Smooth muscle cell (in vitro differentiated cells): ENCODE measurements around the gene PPM1G. TPM values are rescaled to one million over a fixed set of nuclear protein-coding genes. Genes with fewer than 3 reads are reported as not detected.

ENCODE experiments used
- DNase-seq: peaks from one replicate; lab custom pipeline; 2025; ENCODE audit not compliant: unreplicated experiment; lab: John Stamatoyannopoulos, UW
- H2AFZ ChIP-seq: fragments of 200-600 bp; sonication (generic); 2 replicates; pipeline ENCODE4 v1.6.0; 2016; ENCODE audit warnings: antibody characterized with exemption, low read depth, mild to moderate bottlenecking
- H3F3A ChIP-seq: fragments of 200-600 bp; sonication (generic); 2 replicates; pipeline ENCODE4 v1.6.0; 2017; ENCODE audit warnings: antibody characterized with exemption, low read depth
- H3K27ac ChIP-seq: fragments of 200-600 bp; sonication (generic); 2 replicates; pipeline ENCODE4 v1.5.1; 2016; ENCODE audit warnings: low read depth, mild to moderate bottlenecking
- H3K27me3 ChIP-seq: fragments of 200-600 bp; sonication (generic); 2 replicates; pipeline ENCODE4 v1.6.1; 2016; ENCODE audit warnings: low read depth, mild to moderate bottlenecking
- H3K36me3 ChIP-seq: fragments of 200-600 bp; sonication (generic); 2 replicates; pipeline ENCODE4 v1.5.1; 2016; ENCODE audit warnings: low read depth
- H3K4me1 ChIP-seq: fragments of 200-600 bp; sonication (generic); 2 replicates; pipeline ENCODE4 v1.5.1; 2016; ENCODE audit warnings: low read depth
- H3K4me2 ChIP-seq: fragments of 200-600 bp; sonication (generic); 2 replicates; pipeline ENCODE4 v1.6.0; 2016; ENCODE audit warnings: mild to moderate bottlenecking
- H3K4me3 ChIP-seq: fragments of 200-600 bp; sonication (generic); 2 replicates; pipeline ENCODE4 v1.5.1; 2016; ENCODE audit warnings: mild to moderate bottlenecking
- H3K79me2 ChIP-seq: fragments of 200-600 bp; sonication (generic); 2 replicates; pipeline ENCODE4 v1.6.0; 2016; ENCODE audit warnings: low read depth, mild to moderate bottlenecking
- H3K9ac ChIP-seq: fragments of 200-600 bp; sonication (generic); 2 replicates; pipeline ENCODE4 v1.6.0; 2016; ENCODE audit warnings: low read depth
- H3K9me3 ChIP-seq: fragments of 200-600 bp; sonication (generic); replicated peaks from 2 replicates; pipeline ENCODE4 v1.5.1; 2016; ENCODE audit warnings: low read depth
- H4K20me1 ChIP-seq: fragments of 200-600 bp; sonication (generic); 2 replicates; pipeline ENCODE4 v1.6.0; 2016; ENCODE audit warnings: low read depth
- WGBS: methylation state at CpG from one replicate; pipeline ENCODE4 v1.1.7; 2016; ENCODE audit warnings: low lambda C conversion rate; 5-methylcytosine and 5-hydroxymethylcytosine counted together
- polyA plus RNA-seq: library from polyadenylated mRNA; unstranded; fragments of >200 nt; fragmentation: Nextera tagmentation; extraction: Ambion mirVana; gene quantifications from 2 replicates; pipeline ENCODE4 v1.2.1, GENCODE V29; 2016
- total RNA-seq: library from RNA; depleted of rRNA; stranded (reverse); fragments of >200 nt; gene quantifications from 2 replicates; pipeline ENCODE4 v1.2.3, GENCODE V29; 2014
- TF ChIP-seq, protein P1 (sequence below): fragments of 200-600 bp; sonication (generic); IDR thresholded peaks from 2 replicates; pipeline ENCODE4 v1.5.1; 2017; ENCODE audit warnings: borderline replicate concordance, mild to moderate bottlenecking, antibody characterized with exemption; ENCODE audit not compliant: insufficient read depth, poor library complexity, severe bottlenecking

Gene PPM1G
- total and polyA plus RNA-seq, 2 experiments from 2014 or later, result 30.2 to 48.7 TPM

DNA sequence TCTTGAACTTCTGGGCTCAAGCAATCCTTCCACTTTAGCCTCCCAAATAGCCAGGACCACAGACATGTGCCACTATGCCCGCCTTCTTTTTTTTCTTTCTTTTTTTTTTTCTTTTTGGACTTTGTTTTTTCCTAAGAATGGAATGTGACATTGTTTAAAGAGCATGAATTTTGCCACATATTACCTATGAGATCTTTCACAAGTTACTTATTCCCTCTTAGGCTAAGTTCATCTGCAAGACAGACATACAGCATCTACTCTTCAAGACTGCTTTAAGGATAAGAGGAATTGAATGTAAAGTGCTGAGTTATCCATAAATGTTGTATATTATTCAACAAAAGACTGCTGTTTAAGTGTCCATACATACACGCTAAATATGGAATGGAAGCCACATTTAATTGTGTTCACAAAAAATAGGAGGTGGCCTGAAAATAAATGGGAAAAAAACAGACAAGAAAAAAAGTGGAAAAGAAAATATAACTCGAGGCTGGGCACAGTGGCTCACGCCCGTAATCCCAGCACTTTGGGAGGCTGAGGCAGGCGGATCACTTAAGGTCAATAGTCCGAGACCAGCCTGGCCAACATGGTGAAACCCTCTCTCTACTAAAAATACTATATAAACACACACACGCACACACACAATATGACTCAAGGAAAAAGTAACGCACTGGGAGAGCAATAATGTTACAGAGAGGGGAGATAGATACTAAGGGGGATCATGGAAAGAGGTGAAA, 3.2 kb upstream of the PPM1G start:
- Histone ChIP-seq H3K4me2 (no peak overlapping the region), H3K27ac (no peak overlapping the region), H3K9me3 (no peaks in the 10 kb centered on the region), H3K79me2 (peaks cover 18% of the 10 kb centered on the region), H3K36me3 (no peaks in the 10 kb centered on the region), H2AFZ (no peak overlapping the region), H3K4me1 (peaks cover 11% of the 10 kb centered on the region), H4K20me1 (peaks cover 9% of the 10 kb centered on the region), H3K4me3 (no peak overlapping the region), H3F3A (no peaks in the 10 kb centered on the region), H3K9ac (no peak overlapping the region), H3K27me3 (no peaks in the 10 kb centered on the region)
- WGBS, result 89% methylated on average over 9 of the region's 9 CpGs
- no peak for DNase-seq
- TF ChIP-seq, protein P1, sequence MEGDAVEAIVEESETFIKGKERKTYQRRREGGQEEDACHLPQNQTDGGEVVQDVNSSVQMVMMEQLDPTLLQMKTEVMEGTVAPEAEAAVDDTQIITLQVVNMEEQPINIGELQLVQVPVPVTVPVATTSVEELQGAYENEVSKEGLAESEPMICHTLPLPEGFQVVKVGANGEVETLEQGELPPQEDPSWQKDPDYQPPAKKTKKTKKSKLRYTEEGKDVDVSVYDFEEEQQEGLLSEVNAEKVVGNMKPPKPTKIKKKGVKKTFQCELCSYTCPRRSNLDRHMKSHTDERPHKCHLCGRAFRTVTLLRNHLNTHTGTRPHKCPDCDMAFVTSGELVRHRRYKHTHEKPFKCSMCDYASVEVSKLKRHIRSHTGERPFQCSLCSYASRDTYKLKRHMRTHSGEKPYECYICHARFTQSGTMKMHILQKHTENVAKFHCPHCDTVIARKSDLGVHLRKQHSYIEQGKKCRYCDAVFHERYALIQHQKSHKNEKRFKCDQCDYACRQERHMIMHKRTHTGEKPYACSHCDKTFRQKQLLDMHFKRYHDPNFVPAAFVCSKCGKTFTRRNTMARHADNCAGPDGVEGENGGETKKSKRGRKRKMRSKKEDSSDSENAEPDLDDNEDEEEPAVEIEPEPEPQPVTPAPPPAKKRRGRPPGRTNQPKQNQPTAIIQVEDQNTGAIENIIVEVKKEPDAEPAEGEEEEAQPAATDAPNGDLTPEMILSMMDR, result no peak

- DNase-seq, result no peak
- Histone ChIP-seq H3K27me3 (no peaks in the 10 kb centered on the region), H3K4me2 (peak overlapping the region; percentile 85), H3K79me2 (peaks cover 54% of the 10 kb centered on the region), H3K4me3 (peak overlapping the region; percentile 99), H4K20me1 (peaks cover 34% of the 10 kb centered on the region), H3K4me1 (peaks cover 11% of the 10 kb centered on the region), H2AFZ (peak overlapping the region; percentile 99), H3F3A (no peaks in the 10 kb centered on the region), H3K27ac (peak overlapping the region; percentile 68), H3K9me3 (no peaks in the 10 kb centered on the region), H3K9ac (peak overlapping the region; percentile 90), H3K36me3 (no peaks in the 10 kb centered on the region)
- TF ChIP-seq, protein P1, result no peak
- under 1% methylated on average over 24 of the region's 33 CpGs for WGBS
These were observed 630 bp downstream of the PPM1G start for GRCh38 chr2:27408601-27409320.

- H3K36me3 ChIP-seq, result no peaks in the 10 kb centered on the region
- peaks cover 11% of the 10 kb centered on the region for H3K4me1 ChIP-seq
- H3K79me2 ChIP-seq, result peaks cover 62% of the 10 kb centered on the region
- DNase-seq, result no peak
- peak overlapping the region; percentile 68 for H3K27ac ChIP-seq
- no peaks in the 10 kb centered on the region for H3K27me3 ChIP-seq
- no peaks in the 10 kb centered on the region for H3K9me3 ChIP-seq
- TF ChIP-seq, protein P1, result peak; percentile 31
- H3K4me3 ChIP-seq, result peak overlapping the region; percentile 99
- peak overlapping the region; percentile 90 for H3K9ac ChIP-seq
- no peaks in the 10 kb centered on the region for H3F3A ChIP-seq
- no peak overlapping the region for H2AFZ ChIP-seq
- H4K20me1 ChIP-seq, result peaks cover 42% of the 10 kb centered on the region
- peak overlapping the region; percentile 85 for H3K4me2 ChIP-seq
- 55% methylated on average over 16 of the region's 16 CpGs for WGBS
These were observed 1.4 kb downstream of the PPM1G start for GRCh38 chr2:27407798-27408491.
